ENCODE data around the gene ERGIC3.
"Not testable (repeated sequence)": the region's sequence is repeated elsewhere in the genome, so short reads cannot be mapped to it uniquely, and the experiment has no call there.

Gene ERGIC3

DNA sequence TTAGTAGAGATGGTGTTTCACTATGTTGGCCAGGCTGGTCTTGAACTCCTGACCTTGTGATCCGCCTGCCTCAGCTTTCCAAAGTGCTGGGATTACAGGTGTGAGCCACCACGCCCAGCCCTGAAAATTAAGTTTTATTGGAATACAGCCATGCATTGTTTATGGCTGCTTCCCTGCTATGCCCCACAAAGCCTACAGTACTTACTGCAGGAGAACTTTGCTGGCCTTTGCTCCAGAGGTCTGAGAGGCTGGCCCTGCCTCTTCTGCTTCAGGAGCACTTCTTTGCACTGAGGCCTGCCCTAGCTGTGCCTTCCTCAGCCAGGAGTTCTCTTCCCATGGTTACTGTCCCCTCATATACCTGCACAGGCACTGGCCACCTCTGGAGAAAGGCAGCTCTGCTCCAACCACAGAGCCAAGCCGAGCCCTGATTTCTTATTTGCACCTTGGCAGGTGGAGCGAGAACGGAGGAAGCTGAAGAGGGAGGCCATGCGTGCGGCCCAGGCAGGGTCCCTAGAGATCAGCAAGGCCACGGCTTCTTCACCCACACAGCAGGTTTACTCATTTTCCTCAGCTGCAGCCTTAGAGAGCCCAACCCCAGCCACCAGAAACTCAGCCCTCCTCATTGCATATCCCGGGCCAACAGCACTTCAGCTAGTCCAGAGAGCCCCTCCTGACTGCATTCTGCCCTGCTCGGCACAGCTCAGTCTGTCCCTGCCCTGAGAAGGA lies 33.2 kb upstream of the ERGIC3 start:
- ATAC-seq (replicated peaks; ENCODE audit: extremely low read depth, poor library complexity, severe bottlenecking) (no peak), DNase-seq (ENCODE audit: low spot score in 2 of 2) (no peak)
- H3K27ac Mint-ChIP-seq (ENCODE audit: low read depth), result no peak overlapping the region
- no peaks in the 10 kb centered on the region for H3K27me3 Mint-ChIP-seq
- peaks cover 31% of the 10 kb centered on the region for H3K4me1 Mint-ChIP-seq
- peaks cover 49% of the 10 kb centered on the region for H3K36me3 Mint-ChIP-seq (ENCODE audit: insufficient read depth)
- H3K9me3 Mint-ChIP-seq, result no peaks in the 10 kb centered on the region
- no peak overlapping the region for H3K4me3 Mint-ChIP-seq

- H3K4me1 Mint-ChIP-seq, result peaks cover 8% of the 10 kb centered on the region
- H3K27ac Mint-ChIP-seq (ENCODE audit: low read depth), result no peak overlapping the region
- H3K9me3 Mint-ChIP-seq, result no peaks in the 10 kb centered on the region
- H3K4me3 Mint-ChIP-seq, result no peak overlapping the region
- DNase-seq (ENCODE audit: low spot score in 2 of 2) (no peak), ATAC-seq (replicated peaks; ENCODE audit: extremely low read depth, poor library complexity, severe bottlenecking) (no peak)
- no peaks in the 10 kb centered on the region for H3K27me3 Mint-ChIP-seq
- H3K36me3 Mint-ChIP-seq (ENCODE audit: insufficient read depth), result peaks cover 41% of the 10 kb centered on the region
Observed at GRCh38 chr20:35510951-35511735, 30.7 kb upstream of the ERGIC3 start.

- DNase-seq (ENCODE audit: low spot score in 2 of 2) (no peak), ATAC-seq (replicated peaks; ENCODE audit: extremely low read depth, poor library complexity, severe bottlenecking) (no peak)
- H3K27me3 Mint-ChIP-seq, result no peaks in the 10 kb centered on the region
- H3K36me3 Mint-ChIP-seq (ENCODE audit: insufficient read depth), result peaks cover 41% of the 10 kb centered on the region
- no peaks in the 10 kb centered on the region for H3K9me3 Mint-ChIP-seq
- no peak overlapping the region for H3K4me3 Mint-ChIP-seq
- H3K27ac Mint-ChIP-seq (ENCODE audit: low read depth), result no peak overlapping the region
- peaks cover 4% of the 10 kb centered on the region for H3K4me1 Mint-ChIP-seq
Observed at GRCh38 chr20:35511814-35512420, 30.0 kb upstream of the ERGIC3 start.

GRCh38 chr20:35514371-35514932 lies 27.4 kb upstream of the ERGIC3 start:
- peaks cover 27% of the 10 kb centered on the region for H3K36me3 Mint-ChIP-seq (ENCODE audit: insufficient read depth)

DNA sequence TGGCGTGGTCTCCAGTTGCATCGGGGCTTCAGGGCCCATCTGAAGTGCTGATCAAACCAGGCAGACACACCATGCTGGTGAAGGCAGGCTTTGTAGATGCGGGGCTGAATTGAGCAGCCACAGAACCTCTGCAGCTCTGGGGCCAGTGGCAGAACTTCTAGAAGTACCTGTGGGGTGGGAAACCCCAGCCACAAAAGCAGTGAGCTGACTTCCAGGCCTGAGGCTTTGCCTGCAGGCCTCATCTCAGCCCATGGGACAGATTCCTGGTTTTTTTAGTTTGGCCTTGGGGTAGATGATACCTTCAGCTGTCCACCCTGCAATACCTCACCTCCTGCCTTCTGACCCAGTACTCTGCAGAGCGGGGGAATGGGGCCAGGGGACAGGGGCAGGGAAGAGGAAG lies 26.5 kb upstream of the ERGIC3 start:
- DNase-seq (ENCODE audit: low spot score in 2 of 2), result no peak
- Mint-ChIP-seq H3K27ac (ENCODE audit: low read depth) (no peak overlapping the region), H3K4me1 (no peaks in the 10 kb centered on the region), H3K4me3 (no peak overlapping the region), H3K27me3 (no peaks in the 10 kb centered on the region), H3K9me3 (no peaks in the 10 kb centered on the region), H3K36me3 (ENCODE audit: insufficient read depth) (peaks cover 24% of the 10 kb centered on the region)
- no peak for ATAC-seq (replicated peaks; ENCODE audit: extremely low read depth, poor library complexity, severe bottlenecking)

More at GRCh38 chr20:35514371-35514932, 27.4 kb upstream of the ERGIC3 start:
- ATAC-seq (replicated peaks; ENCODE audit: extremely low read depth, poor library complexity, severe bottlenecking) (no peak), DNase-seq (ENCODE audit: low spot score in 2 of 2) (no peak)
- no peak overlapping the region for H3K4me3 Mint-ChIP-seq
- H3K4me1 Mint-ChIP-seq, result no peaks in the 10 kb centered on the region
- no peaks in the 10 kb centered on the region for H3K27me3 Mint-ChIP-seq
- no peaks in the 10 kb centered on the region for H3K9me3 Mint-ChIP-seq
- no peak overlapping the region for H3K27ac Mint-ChIP-seq (ENCODE audit: low read depth)

DNA sequence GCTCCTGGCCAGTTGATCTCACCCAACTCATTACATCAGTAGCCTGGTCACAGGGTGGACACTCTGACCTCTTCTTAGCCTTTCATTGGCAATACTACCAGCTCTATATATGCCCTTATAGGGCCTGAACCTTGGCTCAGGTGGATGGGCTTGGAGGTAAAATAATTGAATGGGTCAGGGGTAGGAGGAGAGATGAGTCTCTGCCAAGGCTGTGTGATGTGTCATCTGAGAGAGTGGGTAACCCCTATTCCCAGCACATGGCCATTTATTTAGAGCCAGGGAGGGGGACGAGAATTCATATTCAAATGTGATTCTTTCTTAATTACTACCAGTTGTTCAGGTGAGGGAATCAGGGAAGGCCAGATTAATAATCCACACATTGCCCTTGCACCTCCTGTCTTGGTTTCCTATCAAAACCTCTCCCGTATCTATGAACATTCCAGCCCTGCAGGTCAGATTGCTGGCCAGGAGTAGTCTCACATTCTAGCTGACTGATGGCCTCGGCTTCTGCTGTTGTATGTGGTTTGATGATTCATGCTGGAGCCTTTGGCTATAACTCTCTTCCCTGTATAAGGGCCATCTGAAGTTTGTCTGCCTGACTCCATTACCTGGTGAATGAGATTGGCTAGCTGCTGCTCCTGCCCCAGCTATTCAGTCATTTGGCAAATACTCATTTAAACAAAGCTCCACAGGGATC lies 25.8 kb upstream of the ERGIC3 start:
- H3K4me1 Mint-ChIP-seq, result no peaks in the 10 kb centered on the region
- ATAC-seq (replicated peaks; ENCODE audit: extremely low read depth, poor library complexity, severe bottlenecking) (no peak), DNase-seq (ENCODE audit: low spot score in 2 of 2) (no peak)
- peaks cover 21% of the 10 kb centered on the region for H3K36me3 Mint-ChIP-seq (ENCODE audit: insufficient read depth)
- H3K27ac Mint-ChIP-seq (ENCODE audit: low read depth), result no peak overlapping the region
- no peaks in the 10 kb centered on the region for H3K9me3 Mint-ChIP-seq
- H3K27me3 Mint-ChIP-seq, result no peaks in the 10 kb centered on the region
- no peak overlapping the region for H3K4me3 Mint-ChIP-seq

- Mint-ChIP-seq H3K36me3 (ENCODE audit: insufficient read depth) (peaks cover 15% of the 10 kb centered on the region), H3K27me3 (no peaks in the 10 kb centered on the region), H3K9me3 (no peaks in the 10 kb centered on the region), H3K4me3 (no peak overlapping the region), H3K27ac (ENCODE audit: low read depth) (no peak overlapping the region), H3K4me1 (no peaks in the 10 kb centered on the region)
- DNase-seq (ENCODE audit: low spot score in 2 of 2) (no peak), ATAC-seq (replicated peaks; ENCODE audit: extremely low read depth, poor library complexity, severe bottlenecking) (no peak)
Observed at GRCh38 chr20:35517125-35517524, 24.8 kb upstream of the ERGIC3 start.

- H3K4me3 Mint-ChIP-seq; H3K27ac Mint-ChIP-seq (ENCODE audit: low read depth); ATAC-seq (replicated peaks; ENCODE audit: extremely low read depth, poor library complexity, severe bottlenecking); H3K27me3 Mint-ChIP-seq; H3K4me1 Mint-ChIP-seq; H3K9me3 Mint-ChIP-seq; DNase-seq (ENCODE audit: low spot score in 2 of 2): not testable (repeated sequence)
- peaks cover 10% of the 10 kb centered on the region for H3K36me3 Mint-ChIP-seq (ENCODE audit: insufficient read depth)
Observed at GRCh38 chr20:35517767-35518166, 24.1 kb upstream of the ERGIC3 start.

- H3K36me3 Mint-ChIP-seq (ENCODE audit: insufficient read depth), result peaks cover 6% of the 10 kb centered on the region
- H3K9me3 Mint-ChIP-seq, result no peaks in the 10 kb centered on the region
- H3K27me3 Mint-ChIP-seq, result no peaks in the 10 kb centered on the region
- H3K4me1 Mint-ChIP-seq, result no peaks in the 10 kb centered on the region
- H3K27ac Mint-ChIP-seq (ENCODE audit: low read depth), result no peak overlapping the region
- ATAC-seq (replicated peaks; ENCODE audit: extremely low read depth, poor library complexity, severe bottlenecking) (no peak), DNase-seq (ENCODE audit: low spot score in 2 of 2) (no peak)
- H3K4me3 Mint-ChIP-seq, result no peak overlapping the region
Observed at GRCh38 chr20:35518955-35519354, 22.9 kb upstream of the ERGIC3 start.

- H3K9me3 Mint-ChIP-seq, result no peaks in the 10 kb centered on the region
- no peak overlapping the region for H3K27ac Mint-ChIP-seq (ENCODE audit: low read depth)
- no peaks in the 10 kb centered on the region for H3K27me3 Mint-ChIP-seq
- no peaks in the 10 kb centered on the region for H3K4me1 Mint-ChIP-seq
- peaks cover 2% of the 10 kb centered on the region for H3K36me3 Mint-ChIP-seq (ENCODE audit: insufficient read depth)
- H3K4me3 Mint-ChIP-seq, result no peak overlapping the region
- ATAC-seq (replicated peaks; ENCODE audit: extremely low read depth, poor library complexity, severe bottlenecking) (no peak), DNase-seq (ENCODE audit: low spot score in 2 of 2) (no peak)
Observed at GRCh38 chr20:35523298-35523888, 18.5 kb upstream of the ERGIC3 start.

DNA sequence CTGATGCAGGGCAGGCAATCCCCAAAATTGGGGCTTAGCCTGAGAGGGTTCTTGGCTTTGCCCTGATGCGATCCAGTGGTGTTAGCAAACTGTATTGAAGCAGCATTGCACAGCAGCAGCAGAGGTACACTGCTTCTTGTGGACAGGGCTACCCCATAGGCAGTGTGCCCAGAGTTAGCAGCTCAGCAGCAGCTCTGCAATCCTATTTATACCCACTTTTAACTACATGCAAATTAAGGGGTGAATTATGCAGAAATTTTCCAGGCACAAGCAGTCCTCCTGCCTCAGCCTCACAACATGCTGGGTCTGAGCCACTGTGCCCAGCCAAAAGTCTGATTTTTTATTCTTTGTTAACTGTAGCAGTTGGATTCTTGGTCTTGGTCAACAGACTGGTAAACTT lies 16.2 kb upstream of the ERGIC3 start:
- Mint-ChIP-seq H3K36me3 (ENCODE audit: insufficient read depth) (no peaks in the 10 kb centered on the region), H3K27me3 (no peaks in the 10 kb centered on the region), H3K4me3 (no peak overlapping the region), H3K27ac (ENCODE audit: low read depth) (no peak overlapping the region), H3K4me1 (no peaks in the 10 kb centered on the region), H3K9me3 (no peaks in the 10 kb centered on the region)
- no peak for ATAC-seq (replicated peaks; ENCODE audit: extremely low read depth, poor library complexity, severe bottlenecking)
- no peak for DNase-seq (ENCODE audit: low spot score in 2 of 2)

All from central memory CD8-positive, alpha-beta T cell (primary cell).